ENCODE results near the gene H2AZ2.

- TF ChIP-seq CTCF (conservative IDR thresholded peaks at IDR 0.05) (no peak), EZH2 (IDR thresholded peaks at IDR 0.05; ENCODE audit: low read depth) (no peak)
Observed at GRCh38 chr7:44791278-44792219, 56.3 kb downstream of the H2AZ2 start.

All from PC-9 (cell line).